DOHH2 (cell line): ENCODE measurements around the gene FGF10.

ENCODE experiments used
- H3F3A ChIP-seq: fragments of 200-600 bp; sonication (generic), shearing (Covaris generic); 2 replicates; pipeline ENCODE4 v1.6.0; 2016; ENCODE audit warnings: antibody characterized with exemption, mild to moderate bottlenecking; ENCODE audit not compliant: control insufficient read depth, insufficient read depth
- H3K27ac ChIP-seq: fragments of 200-600 bp; sonication (generic); 2 replicates; pipeline ENCODE4 v1.5.1; 2014; ENCODE audit warnings: low read depth, mild to moderate bottlenecking, low read length, moderate library complexity
- H3K27me3 ChIP-seq: fragments of 200-600 bp; sonication (generic); 2 replicates; pipeline ENCODE4 v1.6.1; 2014; ENCODE audit warnings: mild to moderate bottlenecking, low read length, mixed read lengths; ENCODE audit not compliant: control insufficient read depth
- H3K36me3 ChIP-seq: fragments of 200-600 bp; sonication (generic); 2 replicates; pipeline ENCODE4 v1.6.1; 2014; ENCODE audit warnings: mild to moderate bottlenecking, low read length, moderate library complexity, mixed read lengths; ENCODE audit not compliant: control insufficient read depth
- H3K4me1 ChIP-seq: fragments of 200-600 bp; sonication (generic); 2 replicates; pipeline ENCODE4 v1.6.1; 2014; ENCODE audit warnings: mild to moderate bottlenecking, low read length, mixed read lengths; ENCODE audit not compliant: control insufficient read depth
- H3K4me2 ChIP-seq: fragments of 200-600 bp; sonication (generic); 2 replicates; pipeline ENCODE4 v1.6.0; 2014; ENCODE audit warnings: mild to moderate bottlenecking, low read length, moderate library complexity
- H3K4me3 ChIP-seq: fragments of 200-600 bp; sonication (generic); 2 replicates; pipeline ENCODE4 v1.5.1; 2014; ENCODE audit warnings: mild to moderate bottlenecking, low read length, mixed read lengths
- H3K79me2 ChIP-seq: fragments of 200-600 bp; sonication (generic); 2 replicates; pipeline ENCODE4 v1.6.1; 2014; ENCODE audit warnings: mild to moderate bottlenecking, low read length, mixed read lengths; ENCODE audit not compliant: control insufficient read depth
- H3K9me2 ChIP-seq: fragments of 200-600 bp; sonication (generic); replicated peaks from 2 replicates; pipeline ENCODE4 v1.6.1; 2014; ENCODE audit warnings: mild to moderate bottlenecking, low read length, mixed read lengths; ENCODE audit not compliant: control insufficient read depth
- H3K9me3 ChIP-seq: fragments of 200-600 bp; sonication (generic); 2 replicates; pipeline ENCODE4 v1.6.1; 2014; ENCODE audit warnings: antibody characterized with exemption, low read length, mixed read lengths; ENCODE audit not compliant: control insufficient read depth, insufficient read depth
- H4K20me1 ChIP-seq: fragments of 200-600 bp; sonication (generic); 2 replicates; pipeline ENCODE4 v1.6.0; 2014; ENCODE audit warnings: low read depth, mild to moderate bottlenecking, antibody characterized with exemption, low read length, moderate library complexity; ENCODE audit not compliant: control insufficient read depth, insufficient read depth
- EZH2phosphoT487 ChIP-seq: fragments of 200-600 bp; sonication (generic); IDR thresholded peaks from 2 replicates; pipeline ENCODE4 v1.6.1; 2017; ENCODE audit warnings: borderline replicate concordance, mild to moderate bottlenecking, antibody characterized with exemption, low read length, moderate library complexity, mixed read lengths
- TF ChIP-seq, protein P1 (sequence below): fragments of 200-600 bp; sonication (generic); IDR thresholded peaks from one replicate; pipeline ENCODE4 v1.5.1; 2014; ENCODE audit warnings: antibody characterized with exemption, mild to moderate bottlenecking, low read depth, low read length; ENCODE audit not compliant: poor library complexity, severe bottlenecking

The FGF10 gene

DNA sequence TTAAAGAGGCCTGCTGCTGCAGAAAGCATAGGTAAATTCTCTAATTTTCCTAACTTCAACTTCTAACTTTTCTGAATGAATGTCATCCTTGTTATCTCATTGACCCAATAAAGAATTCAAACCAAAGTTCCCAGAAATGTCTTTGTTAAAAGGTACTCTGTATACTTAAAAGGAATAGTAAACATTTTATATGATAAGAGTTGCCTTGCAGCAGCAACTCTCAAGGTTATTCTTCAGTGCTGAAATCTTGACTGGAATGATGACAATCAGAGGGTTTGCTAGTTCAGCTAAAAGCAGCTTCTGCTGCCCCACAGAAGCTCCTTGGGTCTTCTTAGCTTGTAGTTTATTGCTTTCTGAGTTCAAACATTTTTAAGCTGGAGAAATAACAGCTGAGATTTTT lies 28.3 kb downstream of the FGF10 start:
- Histone ChIP-seq H3F3A (no peaks in the 10 kb centered on the region), H3K4me1 (no peaks in the 10 kb centered on the region), H3K9me3 (no peaks in the 10 kb centered on the region), H3K27ac (no peak overlapping the region), H3K79me2 (no peaks in the 10 kb centered on the region), H3K36me3 (no peaks in the 10 kb centered on the region), H4K20me1 (no peaks in the 10 kb centered on the region), H3K9me2 (no peaks in the 10 kb centered on the region), H3K27me3 (no peaks in the 10 kb centered on the region), H3K4me2 (no peak overlapping the region), H3K4me3 (no peak overlapping the region)
- no peak for TF ChIP-seq EZH2phosphoT487
- TF ChIP-seq, protein P1, sequence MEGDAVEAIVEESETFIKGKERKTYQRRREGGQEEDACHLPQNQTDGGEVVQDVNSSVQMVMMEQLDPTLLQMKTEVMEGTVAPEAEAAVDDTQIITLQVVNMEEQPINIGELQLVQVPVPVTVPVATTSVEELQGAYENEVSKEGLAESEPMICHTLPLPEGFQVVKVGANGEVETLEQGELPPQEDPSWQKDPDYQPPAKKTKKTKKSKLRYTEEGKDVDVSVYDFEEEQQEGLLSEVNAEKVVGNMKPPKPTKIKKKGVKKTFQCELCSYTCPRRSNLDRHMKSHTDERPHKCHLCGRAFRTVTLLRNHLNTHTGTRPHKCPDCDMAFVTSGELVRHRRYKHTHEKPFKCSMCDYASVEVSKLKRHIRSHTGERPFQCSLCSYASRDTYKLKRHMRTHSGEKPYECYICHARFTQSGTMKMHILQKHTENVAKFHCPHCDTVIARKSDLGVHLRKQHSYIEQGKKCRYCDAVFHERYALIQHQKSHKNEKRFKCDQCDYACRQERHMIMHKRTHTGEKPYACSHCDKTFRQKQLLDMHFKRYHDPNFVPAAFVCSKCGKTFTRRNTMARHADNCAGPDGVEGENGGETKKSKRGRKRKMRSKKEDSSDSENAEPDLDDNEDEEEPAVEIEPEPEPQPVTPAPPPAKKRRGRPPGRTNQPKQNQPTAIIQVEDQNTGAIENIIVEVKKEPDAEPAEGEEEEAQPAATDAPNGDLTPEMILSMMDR = no peak

DNA sequence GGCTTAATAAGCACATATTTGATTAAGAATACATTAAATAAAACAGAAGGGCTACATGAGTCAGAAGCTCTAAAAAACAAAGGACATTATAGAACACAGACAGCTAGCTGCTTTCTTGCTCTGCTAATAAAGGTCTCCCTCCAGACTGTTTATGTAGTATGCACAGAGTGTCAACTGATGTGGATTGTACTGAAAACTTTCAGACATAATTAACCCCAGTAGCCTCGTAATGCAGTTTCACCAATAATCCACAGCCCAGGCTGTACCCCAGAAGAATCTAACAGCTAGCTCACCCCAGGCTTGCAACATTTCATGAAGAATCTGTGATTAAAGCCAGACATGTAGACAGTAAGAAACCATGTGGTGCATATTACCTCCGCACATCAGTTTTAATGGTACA lies 30.8 kb downstream of the FGF10 start:
- no peaks in the 10 kb centered on the region for H3K9me2 ChIP-seq
- H3K4me3 ChIP-seq = no peak overlapping the region
- TF ChIP-seq EZH2phosphoT487 = no peak
- TF ChIP-seq, protein P1 = no peak
- no peak overlapping the region for H3K27ac ChIP-seq
- H3K79me2 ChIP-seq = no peaks in the 10 kb centered on the region
- H4K20me1 ChIP-seq = no peaks in the 10 kb centered on the region
- no peaks in the 10 kb centered on the region for H3F3A ChIP-seq
- H3K4me1 ChIP-seq = no peaks in the 10 kb centered on the region
- no peaks in the 10 kb centered on the region for H3K36me3 ChIP-seq
- H3K9me3 ChIP-seq = no peaks in the 10 kb centered on the region
- H3K4me2 ChIP-seq = no peak overlapping the region
- no peaks in the 10 kb centered on the region for H3K27me3 ChIP-seq

DNA sequence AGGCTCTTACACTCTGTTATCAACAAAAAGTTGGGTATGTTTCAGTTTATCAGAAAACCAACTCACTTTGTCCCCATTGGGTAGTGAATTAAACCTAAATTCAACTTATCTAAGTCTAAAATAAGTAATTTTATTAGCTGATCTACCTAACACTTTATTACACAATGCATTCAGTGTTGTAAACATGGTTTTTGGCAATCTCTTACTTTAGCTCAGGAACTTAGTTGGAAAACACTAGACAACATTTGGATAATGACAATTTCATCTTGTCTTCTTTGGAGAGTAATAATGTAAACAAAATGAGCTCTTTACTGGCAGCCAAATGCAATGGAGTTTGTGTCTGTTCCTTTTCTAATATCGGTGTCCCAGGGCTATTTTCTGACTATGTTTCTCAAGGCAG lies 33.0 kb downstream of the FGF10 start:
- Histone ChIP-seq H3K79me2 (no peaks in the 10 kb centered on the region), H3K9me3 (no peaks in the 10 kb centered on the region), H3K9me2 (no peaks in the 10 kb centered on the region), H3K36me3 (no peaks in the 10 kb centered on the region), H3K27me3 (no peaks in the 10 kb centered on the region), H3K4me3 (no peak overlapping the region), H3K4me1 (no peaks in the 10 kb centered on the region), H3K4me2 (no peak overlapping the region), H3F3A (no peaks in the 10 kb centered on the region), H4K20me1 (no peaks in the 10 kb centered on the region), H3K27ac (no peak overlapping the region)
- no peak for TF ChIP-seq EZH2phosphoT487
- TF ChIP-seq, protein P1 = no peak

DNA sequence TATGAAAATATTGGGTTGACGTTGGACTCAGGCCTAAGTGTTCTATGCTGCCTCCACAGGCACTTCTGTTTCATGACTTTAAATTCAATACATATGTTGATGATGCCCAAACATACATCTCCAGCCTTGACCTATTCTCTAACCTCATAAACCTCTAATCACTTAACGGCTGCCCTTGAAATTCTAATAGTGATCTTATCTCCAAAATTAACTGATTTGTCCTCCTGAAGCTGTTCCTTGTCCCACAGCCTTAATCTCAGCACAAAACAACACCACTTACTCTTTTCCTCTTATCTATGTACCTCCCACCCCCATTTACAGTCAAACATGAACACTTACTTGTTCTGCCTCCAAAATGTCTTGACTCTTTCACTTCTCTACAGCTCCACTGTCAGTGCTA lies 43.3 kb downstream of the FGF10 start:
- no peaks in the 10 kb centered on the region for H3K79me2 ChIP-seq
- no peaks in the 10 kb centered on the region for H3K9me3 ChIP-seq
- H4K20me1 ChIP-seq = no peaks in the 10 kb centered on the region
- no peaks in the 10 kb centered on the region for H3K9me2 ChIP-seq
- H3K27ac ChIP-seq = no peak overlapping the region
- no peaks in the 10 kb centered on the region for H3K27me3 ChIP-seq
- H3K4me2 ChIP-seq = no peak overlapping the region
- no peaks in the 10 kb centered on the region for H3F3A ChIP-seq
- no peaks in the 10 kb centered on the region for H3K4me1 ChIP-seq
- TF ChIP-seq, protein P1 = no peak
- TF ChIP-seq EZH2phosphoT487 = no peak
- no peaks in the 10 kb centered on the region for H3K36me3 ChIP-seq
- no peak overlapping the region for H3K4me3 ChIP-seq
